Adrenal gland (tissue), 12 donors: ENCODE measurements around the gene RETREG1. TPM values are rescaled to one million over a fixed set of nuclear protein-coding genes. Genes with fewer than 3 reads are reported as not detected.

Experiments used
- DNase-seq, 7 donors: peaks; one replicate each; pipeline ENCODE4 v3.0.0-alpha.2; 2019 to 2020
- H3K27ac ChIP-seq, 5 donors: fragments of 200-600 bp; sonication (generic) in 4 of 5; 1 replicate in 3 of 5; 2 replicates in 2 of 5; pipeline versions ENCODE4 v1.5.1 to v1.8.0; 2016 to 2020; ENCODE audit warnings: mild to moderate bottlenecking in 1 of 5
- H3K27me3 ChIP-seq: fragments of 200-600 bp; 2 replicates; pipeline ENCODE4 v1.8.0; 2021
- H3K36me3 ChIP-seq, 2 donors: fragments of 200-600 bp; replicated peaks in 1 of 2; 1 replicate in 1 of 2; 2 replicates in 1 of 2; pipeline versions ENCODE4 v1.5.1 to v1.8.0; 2018 to 2022
- H3K4me1 ChIP-seq, 2 donors: fragments of 200-600 bp; replicated peaks in 1 of 2; 1 replicate in 1 of 2; 2 replicates in 1 of 2; pipeline versions ENCODE4 v1.5.1 to v1.8.0; 2018 to 2021
- H3K4me3 ChIP-seq, 4 donors: fragments of 200-600 bp; sonication (generic) in 3 of 4; one replicate each; pipeline ENCODE4 v1.5.1; 2016 to 2018
- H3K9me3 ChIP-seq, 3 donors: fragments of 200-600 bp; sonication (generic) in 1 of 3; replicated peaks in 1 of 3; 1 replicate in 2 of 3; 2 replicates in 1 of 3; pipeline versions ENCODE4 v1.5.1 to v1.8.0; 2016 to 2021
- CTCF ChIP-seq, 6 experiments: fragments of 450-650 bp in 4 of 6; fragments of 200-600 bp in 2 of 6; sonication (generic) in 1 of 6; IDR thresholded peaks; 1 replicate in 5 of 6; 2 replicates in 1 of 6; pipeline versions ENCODE4 v1.5.1 to v1.8.0; 2016 to 2021; ENCODE audit warnings: antibody characterized with exemption in 6 of 6, mild to moderate bottlenecking in 2 of 6, moderate library complexity in 1 of 6
- POLR2A ChIP-seq, 2 donors: fragments of 450-650 bp; IDR thresholded peaks; one replicate each; pipeline ENCODE4 v1.6.1; 2017; ENCODE audit warnings: antibody characterized with exemption in 2 of 2, mild to moderate bottlenecking in 2 of 2, moderate library complexity in 1 of 2
- WGBS, 4 donors: extraction: QIAGEN DNeasy Blood & Tissue Kit in 2 of 4; methylation state at CpG; one replicate each; pipeline versions ENCODE4 v1.1.5 to v1.1.7; 2013 to 2017; 5-methylcytosine and 5-hydroxymethylcytosine counted together
- intact Hi-C, 2 donors: fragments of 100-400 bp; cut with DNase I; formaldehyde crosslinking; loops; one replicate each; pipeline versions ENCODE4 v1.14.1 to v1.15.0; 2022 to 2023
- polyA plus RNA-seq, 3 donors: library from polyadenylated mRNA; stranded (reverse); fragments of 200-250 nt in 2 of 3; fragments of 350-450 nt in 1 of 3; fragmentation: Illumina TruSeq in 1 of 3; extraction: RNeasy Lipid Tissue Mini Kit (QIAGEN cat#74804) in 1 of 3; gene quantifications; one replicate each; pipeline ENCODE4 v1.2.3, GENCODE V29; 2013 to 2014
- total RNA-seq, 9 donors: library from RNA; depleted of rRNA in 4 of 9; stranded (reverse); fragments of >200 nt in 4 of 9; fragments of 120-200 nt in 1 of 9; fragmentation: NEBNext Ultra II Directional in 1 of 9; extraction: Animal tissue kit (Norgen Biotek cat#: 25700) in 1 of 9; gene quantifications; one replicate each; pipeline versions ENCODE4 v1.1.0 to v1.2.4, GENCODE V29; 2013 to 2023
- donor health status: healthy with polysubstance abuse.
- donor health status: Bipolar disorder and iron deficiency.
- donor health status: DM: yes; HTN: yes; CAD: no.
- donor health status: DM: no; HTN: no; CAD: no.
- donor health status: DM: no; HTN: no; CAD: no.
- donor health status: DM: yes; HTN: yes; CAD: no.

RETREG1 gene
- total and polyA plus RNA-seq, 12 donors = 0.06 to 5.9 (median 2.1) TPM

GRCh38 chr5:16536246-16536645 lies 80.6 kb downstream of the RETREG1 start:
- Histone ChIP-seq H3K4me3 (no peak overlapping the region), H3K27ac (no peak overlapping the region), H3K4me1 (no peaks in the 10 kb centered on the region), H3K27me3 (no peaks in the 10 kb centered on the region), H3K36me3 (no peaks in the 10 kb centered on the region), H3K9me3 (no peaks in the 10 kb centered on the region)
- intact Hi-C loops = no loop called here
- no peak for DNase-seq
- TF ChIP-seq POLR2A (IDR thresholded peaks at IDR 0.05) (no peak), CTCF (IDR thresholded peaks at IDR 0.05) (no peak)
- WGBS, 4 donors = 55 to 66% (median 62%) methylated on average over 5 to 6 of the region's 6 CpGs

- Histone ChIP-seq H3K4me3 (no peak overlapping the region), H3K36me3 (no peaks in the 10 kb centered on the region), H3K9me3 (no peaks in the 10 kb centered on the region), H3K4me1 (no peaks in the 10 kb centered on the region), H3K27me3 (no peaks in the 10 kb centered on the region), H3K27ac (no peak overlapping the region)
- WGBS, 4 donors = 81 to 92% (median 86%) methylated on average over 1 of the region's 1 CpG
- DNase-seq = no peak
- TF ChIP-seq POLR2A (IDR thresholded peaks at IDR 0.05) = no peak
- no peak for TF ChIP-seq CTCF (IDR thresholded peaks at IDR 0.05)
- intact Hi-C loops = no loop called here
Measured at GRCh38 chr5:16534280-16534679, 82.5 kb downstream of the RETREG1 start.

- no peaks in the 10 kb centered on the region for H3K27me3 ChIP-seq
- no peak overlapping the region for H3K27ac ChIP-seq
Measured at GRCh38 chr5:16531063-16531648, 85.6 kb downstream of the RETREG1 start.

GRCh38 chr5:16529306-16529705 lies 87.5 kb downstream of the RETREG1 start:
- Histone ChIP-seq H3K9me3 (no peaks in the 10 kb centered on the region), H3K36me3 (no peaks in the 10 kb centered on the region), H3K27ac (no peak overlapping the region), H3K27me3 (no peaks in the 10 kb centered on the region), H3K4me1 (no peaks in the 10 kb centered on the region), H3K4me3 (no peak overlapping the region)
- WGBS, 4 donors = 73 to 89% (median 80%) methylated on average over 7 of the region's 7 CpGs
- no peak for DNase-seq
- TF ChIP-seq POLR2A (IDR thresholded peaks at IDR 0.05) (no peak), CTCF (IDR thresholded peaks at IDR 0.05) (no peak)
- intact Hi-C loops = no loop called here

More at GRCh38 chr5:16531063-16531648, 85.6 kb downstream of the RETREG1 start:
- TF ChIP-seq CTCF (IDR thresholded peaks at IDR 0.05) (no peak), POLR2A (IDR thresholded peaks at IDR 0.05) (no peak)
- Histone ChIP-seq H3K4me1 (no peaks in the 10 kb centered on the region), H3K36me3 (no peaks in the 10 kb centered on the region), H3K9me3 (no peaks in the 10 kb centered on the region), H3K4me3 (no peak overlapping the region)
- WGBS, 4 donors = 59 to 69% (median 64%) methylated on average over 4 of the region's 4 CpGs
- intact Hi-C loops = no loop called here
- DNase-seq = no peak
